Smooth muscle cell (in vitro differentiated cells): ENCODE results near the gene CFAP57. TPM values are rescaled to one million over a fixed set of nuclear protein-coding genes. Genes with fewer than 3 reads are reported as not detected.

ENCODE experiments used
- DNase-seq: peaks from one replicate; lab custom pipeline; 2025; ENCODE audit not compliant: unreplicated experiment; lab: John Stamatoyannopoulos, UW
- H2AFZ ChIP-seq: fragments of 200-600 bp; sonication (generic); 2 replicates; pipeline ENCODE4 v1.6.0; 2016; ENCODE audit warnings: antibody characterized with exemption, low read depth, mild to moderate bottlenecking
- H3F3A ChIP-seq: fragments of 200-600 bp; sonication (generic); 2 replicates; pipeline ENCODE4 v1.6.0; 2017; ENCODE audit warnings: antibody characterized with exemption, low read depth
- H3K27ac ChIP-seq: fragments of 200-600 bp; sonication (generic); 2 replicates; pipeline ENCODE4 v1.5.1; 2016; ENCODE audit warnings: low read depth, mild to moderate bottlenecking
- H3K27me3 ChIP-seq: fragments of 200-600 bp; sonication (generic); 2 replicates; pipeline ENCODE4 v1.6.1; 2016; ENCODE audit warnings: low read depth, mild to moderate bottlenecking
- H3K36me3 ChIP-seq: fragments of 200-600 bp; sonication (generic); 2 replicates; pipeline ENCODE4 v1.5.1; 2016; ENCODE audit warnings: low read depth
- H3K4me1 ChIP-seq: fragments of 200-600 bp; sonication (generic); 2 replicates; pipeline ENCODE4 v1.5.1; 2016; ENCODE audit warnings: low read depth
- H3K4me2 ChIP-seq: fragments of 200-600 bp; sonication (generic); 2 replicates; pipeline ENCODE4 v1.6.0; 2016; ENCODE audit warnings: mild to moderate bottlenecking
- H3K4me3 ChIP-seq: fragments of 200-600 bp; sonication (generic); 2 replicates; pipeline ENCODE4 v1.5.1; 2016; ENCODE audit warnings: mild to moderate bottlenecking
- H3K79me2 ChIP-seq: fragments of 200-600 bp; sonication (generic); 2 replicates; pipeline ENCODE4 v1.6.0; 2016; ENCODE audit warnings: low read depth, mild to moderate bottlenecking
- H3K9ac ChIP-seq: fragments of 200-600 bp; sonication (generic); 2 replicates; pipeline ENCODE4 v1.6.0; 2016; ENCODE audit warnings: low read depth
- H3K9me3 ChIP-seq: fragments of 200-600 bp; sonication (generic); replicated peaks from 2 replicates; pipeline ENCODE4 v1.5.1; 2016; ENCODE audit warnings: low read depth
- H4K20me1 ChIP-seq: fragments of 200-600 bp; sonication (generic); 2 replicates; pipeline ENCODE4 v1.6.0; 2016; ENCODE audit warnings: low read depth
- CTCF ChIP-seq: fragments of 200-600 bp; sonication (generic); IDR thresholded peaks from 2 replicates; pipeline ENCODE4 v1.5.1; 2017; ENCODE audit warnings: borderline replicate concordance, mild to moderate bottlenecking, antibody characterized with exemption; ENCODE audit not compliant: insufficient read depth, poor library complexity, severe bottlenecking
- WGBS: methylation state at CpG from one replicate; pipeline ENCODE4 v1.1.7; 2016; ENCODE audit warnings: low lambda C conversion rate; 5-methylcytosine and 5-hydroxymethylcytosine counted together
- polyA plus RNA-seq: library from polyadenylated mRNA; unstranded; fragments of >200 nt; fragmentation: Nextera tagmentation; extraction: Ambion mirVana; gene quantifications from 2 replicates; pipeline ENCODE4 v1.2.1, GENCODE V29; 2016
- total RNA-seq: library from RNA; depleted of rRNA; stranded (reverse); fragments of >200 nt; gene quantifications from 2 replicates; pipeline ENCODE4 v1.2.3, GENCODE V29; 2014

CFAP57 gene
- total and polyA plus RNA-seq, 2 experiments from 2014 or later = 0.22 TPM; not detected in 1

GRCh38 chr1:43285269-43285990, 113.3 kb downstream of the CFAP57 start, which contains the start of gene C1orf210:
C1orf210 (minus strand) TSS chr1:43285581; CDS start chr1:43283270, 2,311 bp downstream.
- H4K20me1 ChIP-seq = no peaks in the 10 kb centered on the region
- WGBS = 28% methylated on average over 19 of the region's 19 CpGs
- H3K9me3 ChIP-seq = no peaks in the 10 kb centered on the region
- peak; percentile 20 for TF ChIP-seq CTCF
- no peak for DNase-seq
- H3K4me3 ChIP-seq = peak within 1 kb of the TSS; percentile 48
- peak within 1 kb of the TSS; percentile 58 for H3K4me2 ChIP-seq
- no peaks in the 10 kb centered on the region for H3F3A ChIP-seq
- no peaks in the 10 kb centered on the region for H3K79me2 ChIP-seq
- no peak within 1 kb of the TSS for H3K9ac ChIP-seq
- no peak within 1 kb of the TSS for H2AFZ ChIP-seq
- H3K27ac ChIP-seq = no peak within 1 kb of the TSS
- H3K36me3 ChIP-seq = no peaks in the 10 kb centered on the region
- no peaks in the 10 kb centered on the region for H3K4me1 ChIP-seq
- no peaks in the 10 kb centered on the region for H3K27me3 ChIP-seq

GRCh38 chr1:43286115-43286514, 114.0 kb downstream of the CFAP57 start:
- Histone ChIP-seq H3K4me1 (no peaks in the 10 kb centered on the region), H3K4me2 (no peak overlapping the region), H3K9ac (no peak overlapping the region), H3K27ac (no peak overlapping the region), H3K4me3 (no peak overlapping the region), H3K9me3 (no peaks in the 10 kb centered on the region), H2AFZ (no peak overlapping the region), H3F3A (no peaks in the 10 kb centered on the region), H3K36me3 (no peaks in the 10 kb centered on the region), H4K20me1 (no peaks in the 10 kb centered on the region), H3K79me2 (no peaks in the 10 kb centered on the region), H3K27me3 (no peaks in the 10 kb centered on the region)
- TF ChIP-seq CTCF = no peak
- WGBS = 91% methylated on average over 11 of the region's 11 CpGs
- DNase-seq = no peak

GRCh38 chr1:43286533-43286932, 114.4 kb downstream of the CFAP57 start:
- no peak overlapping the region for H3K9ac ChIP-seq

More at GRCh38 chr1:43286533-43286932, 114.4 kb downstream of the CFAP57 start:
- WGBS = 95% methylated on average over 5 of the region's 5 CpGs
- no peak overlapping the region for H3K4me2 ChIP-seq
- no peaks in the 10 kb centered on the region for H3K79me2 ChIP-seq
- TF ChIP-seq CTCF = no peak
- no peaks in the 10 kb centered on the region for H3F3A ChIP-seq
- no peaks in the 10 kb centered on the region for H3K4me1 ChIP-seq
- H2AFZ ChIP-seq = no peak overlapping the region
- DNase-seq = no peak
- H3K27ac ChIP-seq = no peak overlapping the region
- H4K20me1 ChIP-seq = no peaks in the 10 kb centered on the region
- H3K36me3 ChIP-seq = no peaks in the 10 kb centered on the region
- H3K27me3 ChIP-seq = no peaks in the 10 kb centered on the region
- H3K4me3 ChIP-seq = no peak overlapping the region
- no peaks in the 10 kb centered on the region for H3K9me3 ChIP-seq
